HepG2 (cell line): ENCODE data around the gene ZNF888. TPM values are rescaled to one million over a fixed set of nuclear protein-coding genes. Genes with fewer than 3 reads are reported as not detected.

Experiments used
- KAT2B ChIP-seq: fragments of 150-350 bp; IDR thresholded peaks from 2 replicates; pipeline ENCODE4 v1.6.1; 2014; ENCODE audit warnings: low read depth, low read length, borderline replicate concordance
- ZSCAN12 ChIP-seq: sonication (generic); formaldehyde crosslinking; IDR thresholded peaks from 2 replicates; pipeline ENCODE4 v1.9.0; 2021; ENCODE audit warnings: mild to moderate bottlenecking, missing genetic modification reagents
- polyA plus RNA-seq, 8 experiments: library from polyadenylated mRNA; depleted of rRNA in 3 of 8; stranded (reverse) in 7 of 8; unstranded in 1 of 8; fragments of >200 nt; fragmentation: Illumina TruSeq in 4 of 8; extraction: Trizol in 4 of 8; gene quantifications; 2 replicates each; pipeline versions ENCODE4 v1.2.1 to v1.2.3, GENCODE V29; 2011 to 2016; ENCODE audit warnings: low read depth in 4 of 8, missing spikeins in 1 of 8, mixed read lengths in 1 of 8; ENCODE audit not compliant: insufficient read depth in 1 of 8
- total RNA-seq, 5 experiments: library from RNA; depleted of rRNA; stranded (reverse); fragments of >200 nt; fragmentation: Illumina TruSeq; extraction: Trizol; gene quantifications; 2 replicates each; pipeline ENCODE4 v1.2.3, GENCODE V29; 2016; ENCODE audit warnings: low read depth in 1 of 5
- TF ChIP-seq, protein P1 (sequence below): sonication (generic); formaldehyde crosslinking; IDR thresholded peaks from 2 replicates; pipeline ENCODE4 v1.5.1; 2020; ENCODE audit warnings: missing genetic modification reagents, mild to moderate bottlenecking, borderline replicate concordance
- TF ChIP-seq, protein P2 (sequence below): sonication (generic); formaldehyde crosslinking; IDR thresholded peaks from 2 replicates; pipeline ENCODE4 v1.4.0; 2020; ENCODE audit warnings: missing genetic modification reagents, borderline replicate concordance

The ZNF888 gene
- total and polyA plus RNA-seq, 2 of the 13 experiments (the other 11 are each of a cell fraction or from before 2014, with no cell fraction given), result 1.7 to 7.6 TPM

DNA sequence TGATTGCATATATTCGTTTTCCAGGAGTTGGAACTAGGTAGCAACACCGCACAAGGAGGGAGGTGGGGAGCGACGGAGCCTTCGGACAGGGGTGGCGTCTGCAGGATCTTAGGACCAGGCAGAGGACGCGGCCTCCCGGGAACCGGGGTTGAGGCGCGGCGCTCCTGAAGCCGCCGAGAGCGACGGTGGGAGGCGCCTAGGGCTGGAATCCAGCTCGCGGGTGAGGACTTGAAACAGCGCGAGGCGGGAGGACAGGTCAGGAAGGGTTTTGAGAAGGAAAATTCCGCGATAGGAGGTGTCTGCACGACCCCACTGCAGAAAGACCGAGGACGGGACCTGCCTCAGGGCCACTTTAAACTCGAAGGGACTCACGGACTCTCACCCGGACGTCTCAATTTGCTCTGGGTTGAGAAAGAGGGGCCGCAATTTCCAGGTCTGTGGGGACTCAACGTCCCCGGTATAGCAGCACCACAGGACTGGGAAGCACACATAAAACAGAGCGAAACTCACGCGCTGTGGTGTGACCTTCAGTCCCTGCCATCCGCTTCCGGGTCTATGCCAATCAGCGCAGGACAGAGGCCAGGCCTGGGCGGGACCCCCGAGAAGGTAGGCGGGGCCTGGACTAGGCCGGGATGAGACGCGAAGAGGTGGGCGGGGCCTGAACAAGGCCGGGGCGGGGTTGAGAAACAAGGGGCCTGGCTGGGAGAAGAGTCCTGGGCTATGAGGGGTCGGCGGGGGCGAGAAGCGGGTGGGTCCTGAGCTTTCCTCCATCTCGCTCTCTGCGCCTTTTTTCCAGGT lies 25.9 kb downstream of the ZNF888 start, which contains the start of gene ZNF320 (continued):
- no peak for TF ChIP-seq ZSCAN12 (CRISPR knock-in tag)
- TF ChIP-seq KAT2B, result no peak
- TF ChIP-seq, protein P1, sequence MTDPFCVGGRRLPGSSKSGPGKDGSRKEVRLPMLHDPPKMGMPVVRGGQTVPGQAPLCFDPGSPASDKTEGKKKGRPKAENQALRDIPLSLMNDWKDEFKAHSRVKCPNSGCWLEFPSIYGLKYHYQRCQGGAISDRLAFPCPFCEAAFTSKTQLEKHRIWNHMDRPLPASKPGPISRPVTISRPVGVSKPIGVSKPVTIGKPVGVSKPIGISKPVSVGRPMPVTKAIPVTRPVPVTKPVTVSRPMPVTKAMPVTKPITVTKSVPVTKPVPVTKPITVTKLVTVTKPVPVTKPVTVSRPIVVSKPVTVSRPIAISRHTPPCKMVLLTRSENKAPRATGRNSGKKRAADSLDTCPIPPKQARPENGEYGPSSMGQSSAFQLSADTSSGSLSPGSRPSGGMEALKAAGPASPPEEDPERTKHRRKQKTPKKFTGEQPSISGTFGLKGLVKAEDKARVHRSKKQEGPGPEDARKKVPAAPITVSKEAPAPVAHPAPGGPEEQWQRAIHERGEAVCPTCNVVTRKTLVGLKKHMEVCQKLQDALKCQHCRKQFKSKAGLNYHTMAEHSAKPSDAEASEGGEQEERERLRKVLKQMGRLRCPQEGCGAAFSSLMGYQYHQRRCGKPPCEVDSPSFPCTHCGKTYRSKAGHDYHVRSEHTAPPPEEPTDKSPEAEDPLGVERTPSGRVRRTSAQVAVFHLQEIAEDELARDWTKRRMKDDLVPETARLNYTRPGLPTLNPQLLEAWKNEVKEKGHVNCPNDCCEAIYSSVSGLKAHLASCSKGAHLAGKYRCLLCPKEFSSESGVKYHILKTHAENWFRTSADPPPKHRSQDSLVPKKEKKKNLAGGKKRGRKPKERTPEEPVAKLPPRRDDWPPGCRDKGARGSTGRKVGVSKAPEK, result no peak
- TF ChIP-seq, protein P2, sequence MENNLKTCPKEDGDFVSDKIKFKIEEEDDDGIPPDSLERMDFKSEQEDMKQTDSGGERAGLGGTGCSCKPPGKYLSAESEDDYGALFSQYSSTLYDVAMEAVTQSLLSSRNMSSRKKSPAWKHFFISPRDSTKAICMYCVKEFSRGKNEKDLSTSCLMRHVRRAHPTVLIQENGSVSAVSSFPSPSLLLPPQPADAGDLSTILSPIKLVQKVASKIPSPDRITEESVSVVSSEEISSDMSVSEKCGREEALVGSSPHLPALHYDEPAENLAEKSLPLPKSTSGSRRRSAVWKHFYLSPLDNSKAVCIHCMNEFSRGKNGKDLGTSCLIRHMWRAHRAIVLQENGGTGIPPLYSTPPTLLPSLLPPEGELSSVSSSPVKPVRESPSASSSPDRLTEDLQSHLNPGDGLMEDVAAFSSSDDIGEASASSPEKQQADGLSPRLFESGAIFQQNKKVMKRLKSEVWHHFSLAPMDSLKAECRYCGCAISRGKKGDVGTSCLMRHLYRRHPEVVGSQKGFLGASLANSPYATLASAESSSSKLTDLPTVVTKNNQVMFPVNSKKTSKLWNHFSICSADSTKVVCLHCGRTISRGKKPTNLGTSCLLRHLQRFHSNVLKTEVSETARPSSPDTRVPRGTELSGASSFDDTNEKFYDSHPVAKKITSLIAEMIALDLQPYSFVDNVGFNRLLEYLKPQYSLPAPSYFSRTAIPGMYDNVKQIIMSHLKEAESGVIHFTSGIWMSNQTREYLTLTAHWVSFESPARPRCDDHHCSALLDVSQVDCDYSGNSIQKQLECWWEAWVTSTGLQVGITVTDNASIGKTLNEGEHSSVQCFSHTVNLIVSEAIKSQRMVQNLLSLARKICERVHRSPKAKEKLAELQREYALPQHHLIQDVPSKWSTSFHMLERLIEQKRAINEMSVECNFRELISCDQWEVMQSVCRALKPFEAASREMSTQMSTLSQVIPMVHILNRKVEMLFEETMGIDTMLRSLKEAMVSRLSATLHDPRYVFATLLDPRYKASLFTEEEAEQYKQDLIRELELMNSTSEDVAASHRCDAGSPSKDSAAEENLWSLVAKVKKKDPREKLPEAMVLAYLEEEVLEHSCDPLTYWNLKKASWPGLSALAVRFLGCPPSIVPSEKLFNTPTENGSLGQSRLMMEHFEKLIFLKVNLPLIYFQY, result no peak
